Stimulated activated CD4-positive, alpha-beta T cell treated with anti-CD3 and anti-CD28 coated beads, Interleukin-15, amount 100 ng/mL, for 24 hours (primary cell): ENCODE results near the gene ZIC5.

Experiments
- DNase-seq: peaks from one replicate; pipeline ENCODE4 v3.0.0-alpha.2; 2020

The ZIC5 gene

GRCh38 chr13:99929866-99930265, 41.7 kb downstream of the ZIC5 start:
- no peak for DNase-seq

- no peak for DNase-seq
These were observed 45.4 kb downstream of the ZIC5 start for GRCh38 chr13:99926014-99926731.

GRCh38 chr13:99923877-99924582, 47.5 kb downstream of the ZIC5 start:
- DNase-seq, result no peak

- no peak for DNase-seq
These were observed 48.7 kb downstream of the ZIC5 start for GRCh38 chr13:99922631-99923404.

- DNase-seq, result no peak
These were observed 52.4 kb downstream of the ZIC5 start for GRCh38 chr13:99919132-99919531.

GRCh38 chr13:99916366-99917103, 55.0 kb downstream of the ZIC5 start:
- DNase-seq, result peak; percentile 11

GRCh38 chr13:99913167-99913566, 58.4 kb downstream of the ZIC5 start:
- no peak for DNase-seq
